DND-41 (cell line): ENCODE measurements around the gene MINAR1.

Source experiments
- EZH2 ChIP-seq: IDR thresholded peaks from 3 replicates; pipeline ENCODE4 v1.6.1; 2012; ENCODE audit warnings: borderline replicate concordance, low read depth, mild to moderate bottlenecking, moderate library complexity, low read length, inconsistent platforms; ENCODE audit not compliant: severe bottlenecking
- TF ChIP-seq, protein P1 (sequence below): IDR thresholded peaks from 2 replicates; pipeline ENCODE4 v1.5.1; 2012; ENCODE audit warnings: borderline replicate concordance, low read length, moderate library complexity, mild to moderate bottlenecking; ENCODE audit not compliant: poor library complexity, severe bottlenecking; ENCODE audit errors: extremely low read depth

GRCh38 chr15:79447060-79447459 is 14.9 kb downstream of the MINAR1 start:
- TF ChIP-seq, protein P1, sequence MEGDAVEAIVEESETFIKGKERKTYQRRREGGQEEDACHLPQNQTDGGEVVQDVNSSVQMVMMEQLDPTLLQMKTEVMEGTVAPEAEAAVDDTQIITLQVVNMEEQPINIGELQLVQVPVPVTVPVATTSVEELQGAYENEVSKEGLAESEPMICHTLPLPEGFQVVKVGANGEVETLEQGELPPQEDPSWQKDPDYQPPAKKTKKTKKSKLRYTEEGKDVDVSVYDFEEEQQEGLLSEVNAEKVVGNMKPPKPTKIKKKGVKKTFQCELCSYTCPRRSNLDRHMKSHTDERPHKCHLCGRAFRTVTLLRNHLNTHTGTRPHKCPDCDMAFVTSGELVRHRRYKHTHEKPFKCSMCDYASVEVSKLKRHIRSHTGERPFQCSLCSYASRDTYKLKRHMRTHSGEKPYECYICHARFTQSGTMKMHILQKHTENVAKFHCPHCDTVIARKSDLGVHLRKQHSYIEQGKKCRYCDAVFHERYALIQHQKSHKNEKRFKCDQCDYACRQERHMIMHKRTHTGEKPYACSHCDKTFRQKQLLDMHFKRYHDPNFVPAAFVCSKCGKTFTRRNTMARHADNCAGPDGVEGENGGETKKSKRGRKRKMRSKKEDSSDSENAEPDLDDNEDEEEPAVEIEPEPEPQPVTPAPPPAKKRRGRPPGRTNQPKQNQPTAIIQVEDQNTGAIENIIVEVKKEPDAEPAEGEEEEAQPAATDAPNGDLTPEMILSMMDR = no peak
- TF ChIP-seq EZH2 = no peak
